GM19395 (cell line): Measurements from ENCODE around the gene ATXN3L.
"Not testable (repeated sequence)": the region's sequence is repeated elsewhere in the genome, so short reads cannot be mapped to it uniquely, and the experiment has no call there.

Source experiments
- ATAC-seq: cut with Tn5 transposase; IDR thresholded peaks from one replicate; pipeline ENCODE4 v1.9.1; 2021; ENCODE audit warnings: mild to moderate bottlenecking, moderate library complexity; ENCODE audit not compliant: unreplicated experiment

ATXN3L gene

DNA sequence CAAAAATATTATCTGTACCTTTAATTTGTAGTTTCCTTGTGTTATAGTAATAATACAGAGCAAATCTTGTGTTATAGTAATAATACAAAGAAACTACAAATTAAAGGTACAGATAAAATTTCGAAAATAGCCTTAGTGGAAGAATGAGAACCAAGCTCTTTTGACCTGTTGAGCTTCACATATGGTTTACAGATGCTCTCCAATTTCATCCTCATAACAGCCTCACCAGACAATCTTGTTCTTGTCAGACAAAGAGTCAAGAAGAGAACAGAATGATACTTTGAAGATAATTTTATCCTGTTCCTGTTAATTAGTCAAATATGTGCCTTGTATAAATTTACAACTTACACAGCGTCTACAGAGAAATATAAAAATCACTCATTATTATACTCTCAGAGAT lies 12.8 kb downstream of the ATXN3L start:
- no peak for ATAC-seq

DNA sequence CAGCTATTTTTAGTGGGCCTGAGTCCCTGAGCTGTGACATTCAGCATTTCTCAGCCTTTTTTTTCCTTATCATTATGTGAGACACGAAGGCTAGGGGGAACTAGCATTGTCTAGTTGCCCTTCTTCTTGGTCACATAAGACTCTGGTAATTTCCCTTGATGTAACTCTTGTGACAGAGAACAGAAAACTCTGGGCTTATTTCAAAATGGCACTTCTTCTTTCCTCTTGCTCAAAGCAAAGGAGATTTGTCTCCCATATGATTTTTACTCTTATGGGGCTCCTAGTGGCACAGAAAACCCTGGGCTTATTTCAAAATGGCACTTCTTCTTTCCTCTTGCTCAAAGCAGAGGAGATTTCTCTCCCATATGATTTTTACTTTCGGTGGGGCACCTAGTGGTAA lies 14.7 kb downstream of the ATXN3L start:
- ATAC-seq: no peak

DNA sequence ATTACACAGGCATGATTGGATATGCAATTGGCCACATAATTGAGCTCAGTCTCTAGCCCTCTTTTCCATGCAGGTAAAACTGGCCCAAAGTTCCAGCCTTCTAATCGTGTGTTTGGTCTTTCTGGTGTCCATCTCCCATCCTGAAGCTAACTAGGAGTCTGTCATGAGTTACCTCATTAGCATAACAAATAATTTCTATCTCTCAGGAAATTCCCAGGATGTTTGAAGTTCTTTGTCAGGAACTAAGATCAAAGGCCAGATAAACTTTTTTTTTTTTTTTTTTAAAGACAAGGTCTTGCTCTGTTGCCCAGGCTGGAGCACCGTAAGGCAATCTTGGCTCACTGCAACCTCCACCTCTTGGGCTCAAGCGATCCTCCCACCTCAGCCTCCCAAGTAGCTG lies 15.8 kb downstream of the ATXN3L start:
- ATAC-seq: no peak

GRCh38 chrX:13303248-13303647 lies 16.6 kb downstream of the ATXN3L start:
- not testable (repeated sequence) for ATAC-seq

DNA sequence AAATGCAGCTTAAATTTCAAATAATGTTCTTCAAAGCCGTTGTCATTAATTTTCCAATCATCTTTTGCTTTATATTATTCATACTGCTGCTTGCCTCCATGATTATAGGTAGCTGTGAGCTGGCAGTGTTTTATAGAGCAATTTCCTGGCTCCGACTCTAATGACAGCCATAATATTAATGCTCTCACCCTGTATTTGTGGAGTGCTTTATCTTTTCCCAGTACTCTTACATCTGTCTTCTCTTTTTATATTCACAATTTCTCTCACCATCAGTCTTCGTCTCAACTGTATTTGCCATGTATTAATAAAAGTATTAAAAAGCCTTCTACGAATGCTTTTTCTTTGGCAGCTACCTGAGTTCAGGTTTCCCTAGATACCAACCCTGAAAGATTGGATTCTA lies 21.0 kb downstream of the ATXN3L start:
- ATAC-seq: no peak

DNA sequence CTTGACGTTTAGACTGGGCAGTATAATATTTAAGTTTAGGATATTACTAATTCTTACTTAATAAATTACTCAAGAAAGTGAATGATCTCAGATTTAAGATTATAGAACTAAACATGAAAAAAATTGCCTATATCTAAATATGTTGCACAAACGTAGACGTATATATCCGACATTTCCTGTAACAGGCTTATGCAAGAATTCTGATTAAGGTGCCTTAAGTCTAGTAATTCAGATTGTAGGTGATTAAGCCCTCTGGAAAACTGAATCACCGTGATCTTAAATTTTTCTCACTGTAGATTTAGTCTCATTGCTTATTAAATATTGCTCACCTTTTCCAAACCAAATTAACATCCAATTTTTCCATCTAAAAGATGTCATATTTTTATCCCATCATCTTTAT lies 24.0 kb downstream of the ATXN3L start:
- no peak for ATAC-seq

GRCh38 chrX:13293700-13294099 lies 26.2 kb downstream of the ATXN3L start:
- no peak for ATAC-seq

DNA sequence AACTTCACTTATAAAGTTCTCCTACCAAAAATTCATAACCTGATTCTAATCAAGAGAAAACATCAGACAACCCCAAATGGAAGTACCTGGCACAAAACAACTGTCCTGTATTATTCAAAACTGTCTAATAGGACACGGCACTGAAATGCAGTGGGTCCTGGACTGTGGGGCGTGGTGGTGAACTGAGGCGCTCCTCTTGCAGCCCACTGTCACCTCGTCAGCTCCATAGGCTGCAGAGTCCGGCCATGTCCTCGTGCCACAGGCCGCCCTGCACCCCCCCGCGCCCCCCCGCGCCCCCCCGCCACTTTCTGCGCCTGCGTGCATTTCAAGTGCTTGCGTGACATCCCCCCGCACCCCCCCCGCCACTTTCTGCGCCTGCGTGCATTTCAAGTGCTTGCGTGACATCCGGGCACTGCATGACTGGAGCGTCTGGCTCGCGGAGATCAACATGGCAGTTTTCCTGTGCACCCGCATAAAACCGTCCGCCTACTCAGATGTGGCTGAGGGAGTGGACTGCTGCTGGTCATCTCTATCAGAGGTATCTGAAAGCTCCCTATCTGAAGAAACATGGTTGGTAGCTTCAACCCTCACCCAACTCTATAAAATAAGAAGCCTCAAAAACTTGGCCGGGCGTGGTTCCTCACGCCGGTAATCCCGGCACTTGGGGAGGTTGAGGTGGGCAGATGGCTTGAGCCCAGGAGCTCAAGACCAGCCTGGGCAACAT lies 28.8 kb downstream of the ATXN3L start:
- no peak for ATAC-seq

- no peak for ATAC-seq
These were observed 31.2 kb downstream of the ATXN3L start for GRCh38 chrX:13288671-13289070.

DNA sequence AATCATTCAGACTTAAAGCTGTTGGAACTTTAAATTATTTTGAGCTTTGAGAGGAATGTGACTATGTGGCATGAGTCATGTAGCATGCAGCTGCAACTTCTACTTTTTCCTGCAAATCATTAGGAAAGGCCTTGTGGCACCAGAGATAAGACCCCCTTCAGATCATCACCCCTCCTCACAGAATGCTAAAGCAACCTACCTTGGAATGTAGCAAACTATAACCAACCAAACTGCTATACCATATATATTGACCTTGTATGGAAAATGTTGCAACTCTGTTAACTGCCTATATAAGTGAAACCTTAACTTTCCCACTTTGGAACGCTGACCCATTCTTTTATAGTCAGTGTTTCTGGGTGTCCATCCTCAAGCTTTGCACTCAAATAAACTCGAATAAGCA lies 32.0 kb downstream of the ATXN3L start:
- no peak for ATAC-seq

GRCh38 chrX:13285693-13286092 lies 34.2 kb downstream of the ATXN3L start:
- no peak for ATAC-seq

GRCh38 chrX:13285229-13285628 lies 34.6 kb downstream of the ATXN3L start:
- ATAC-seq: no peak

- ATAC-seq: no peak
These were observed 35.3 kb downstream of the ATXN3L start for GRCh38 chrX:13284570-13284969.

GRCh38 chrX:13283950-13284546 lies 35.8 kb downstream of the ATXN3L start:
- ATAC-seq: no peak

- ATAC-seq: no peak
These were observed 36.3 kb downstream of the ATXN3L start for GRCh38 chrX:13283512-13283911.

GRCh38 chrX:13281289-13281688 lies 38.6 kb downstream of the ATXN3L start:
- ATAC-seq: no peak

DNA sequence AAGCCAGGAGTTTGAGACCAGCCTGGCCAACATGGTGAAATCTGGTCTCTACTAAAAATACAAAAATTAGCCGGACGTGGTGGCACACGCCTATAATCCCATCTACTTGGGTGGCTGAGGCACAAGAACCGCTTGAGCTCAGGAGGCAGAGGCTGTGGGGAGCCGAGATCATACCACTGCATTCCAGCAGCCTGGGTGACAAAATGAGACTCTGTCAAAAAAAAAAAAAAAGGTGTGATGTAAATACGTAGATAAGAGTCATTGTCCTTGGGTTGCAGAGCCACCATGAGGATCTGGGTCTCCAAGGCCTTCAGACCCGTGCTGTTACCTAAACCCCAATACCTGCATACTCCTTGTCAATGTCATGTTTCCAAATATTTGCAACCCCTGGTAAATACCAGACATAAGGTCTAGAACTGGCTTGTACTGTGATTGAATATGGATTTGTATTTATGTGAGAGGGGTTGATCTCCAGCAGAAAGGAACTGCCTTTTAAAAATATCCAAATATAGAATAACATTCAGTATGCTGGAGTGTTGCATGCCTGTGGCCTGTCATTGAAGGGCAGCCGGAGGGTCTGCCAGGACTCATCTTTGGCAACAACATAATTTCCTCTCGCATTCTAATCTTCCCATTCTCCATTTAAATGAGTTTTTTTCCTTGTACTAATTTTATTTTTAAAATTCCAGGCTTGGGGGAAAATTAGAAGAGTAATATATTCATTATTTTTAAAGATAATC lies 40.4 kb downstream of the ATXN3L start:
- no peak for ATAC-seq

- no peak for ATAC-seq
These were observed 42.3 kb downstream of the ATXN3L start for GRCh38 chrX:13277539-13277938.

DNA sequence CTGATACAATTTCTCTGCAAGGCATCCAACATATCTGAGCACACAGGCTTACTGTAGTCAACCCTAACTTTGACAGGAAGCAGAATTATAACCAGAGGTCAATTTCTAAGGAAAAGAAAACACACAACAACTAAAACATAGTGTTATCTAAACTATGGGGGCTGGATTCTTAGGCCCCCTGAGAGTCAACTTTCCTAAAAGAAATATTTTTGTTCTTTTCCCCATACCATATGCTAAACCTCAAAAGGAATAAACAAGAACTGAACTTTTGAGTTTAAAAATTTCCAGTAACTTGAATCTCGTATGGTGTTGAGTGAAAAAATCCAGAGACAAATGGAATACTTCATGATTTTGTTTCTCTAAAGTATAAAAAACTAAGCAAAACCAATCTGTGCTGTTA lies 42.9 kb downstream of the ATXN3L start:
- no peak for ATAC-seq

- ATAC-seq: no peak
These were observed 44.8 kb downstream of the ATXN3L start for GRCh38 chrX:13275031-13275430.

DNA sequence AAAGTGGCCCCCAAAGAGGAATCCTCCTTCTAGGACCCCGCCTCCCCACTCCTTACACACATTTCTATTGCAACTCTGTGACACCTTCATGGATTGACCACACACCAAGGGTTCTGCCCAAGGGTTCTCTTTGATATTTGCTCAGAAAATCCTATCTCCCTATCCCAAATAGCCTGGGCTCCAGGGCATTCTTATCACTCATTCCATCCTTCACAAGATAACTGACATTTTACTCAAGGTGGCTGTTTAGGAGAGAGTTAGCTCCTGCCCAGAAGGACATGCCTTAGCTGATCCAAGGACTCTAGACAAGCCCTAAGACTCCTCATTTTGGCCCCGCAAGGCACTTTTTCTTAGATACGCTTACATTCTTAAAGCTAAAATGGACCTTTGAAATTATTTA lies 47.4 kb downstream of the ATXN3L start:
- ATAC-seq: no peak

- no peak for ATAC-seq
These were observed 48.3 kb downstream of the ATXN3L start for GRCh38 chrX:13271511-13271910.
